Measurements from ENCODE around the gene HEPACAM. TPM values are rescaled to one million over a fixed set of nuclear protein-coding genes. Genes with fewer than 3 reads are reported as not detected.

HEPACAM gene
- total RNA-seq, 6 experiments from 2014 or later = 0.30 to 30.8 (median 2.3) TPM

DNA sequence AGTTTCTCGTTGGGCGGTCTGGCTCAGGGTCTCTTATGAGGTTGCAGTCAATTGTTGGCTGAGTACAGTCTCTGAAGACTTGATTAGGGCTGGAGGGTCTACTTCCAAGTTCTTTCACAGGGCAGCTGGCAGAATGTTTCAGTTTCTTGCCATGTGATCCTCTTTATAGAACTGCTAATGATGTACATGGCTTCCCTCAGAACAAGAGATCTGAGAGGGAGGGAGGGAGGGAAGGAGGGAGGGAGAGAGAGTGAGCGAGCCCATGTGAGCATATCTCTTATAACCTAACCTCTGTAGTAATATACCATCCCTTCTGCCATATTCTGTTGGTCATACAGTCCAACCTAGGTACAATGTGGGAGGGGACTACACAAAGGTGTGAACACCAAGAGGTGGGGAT, 15.5 kb upstream of the HEPACAM start:
- Histone ChIP-seq H3K27ac (no peak overlapping the region), H3K27me3 (no peaks in the 10 kb centered on the region), H3K4me3 (no peak overlapping the region), H3K4me1 (peaks cover 0 to 11% (median 0%) of the 10 kb centered on the region in 4 donors), H3K36me3 (no peaks in the 10 kb centered on the region), H3K9me3 (no peaks in the 10 kb centered on the region)
- 79% methylated on average over 3 of the region's 3 CpGs for WGBS (ENCODE audit: insufficient coverage, low coverage, low lambda C conversion rate, missing lambda C conversion rate)
- DNase-seq (no peak), ATAC-seq (no peak)
- no peak for TF ChIP-seq POLR2A (IDR thresholded peaks at IDR 0.05)
- intact Hi-C loops (cut with DNase I) = no loop called here

DNA sequence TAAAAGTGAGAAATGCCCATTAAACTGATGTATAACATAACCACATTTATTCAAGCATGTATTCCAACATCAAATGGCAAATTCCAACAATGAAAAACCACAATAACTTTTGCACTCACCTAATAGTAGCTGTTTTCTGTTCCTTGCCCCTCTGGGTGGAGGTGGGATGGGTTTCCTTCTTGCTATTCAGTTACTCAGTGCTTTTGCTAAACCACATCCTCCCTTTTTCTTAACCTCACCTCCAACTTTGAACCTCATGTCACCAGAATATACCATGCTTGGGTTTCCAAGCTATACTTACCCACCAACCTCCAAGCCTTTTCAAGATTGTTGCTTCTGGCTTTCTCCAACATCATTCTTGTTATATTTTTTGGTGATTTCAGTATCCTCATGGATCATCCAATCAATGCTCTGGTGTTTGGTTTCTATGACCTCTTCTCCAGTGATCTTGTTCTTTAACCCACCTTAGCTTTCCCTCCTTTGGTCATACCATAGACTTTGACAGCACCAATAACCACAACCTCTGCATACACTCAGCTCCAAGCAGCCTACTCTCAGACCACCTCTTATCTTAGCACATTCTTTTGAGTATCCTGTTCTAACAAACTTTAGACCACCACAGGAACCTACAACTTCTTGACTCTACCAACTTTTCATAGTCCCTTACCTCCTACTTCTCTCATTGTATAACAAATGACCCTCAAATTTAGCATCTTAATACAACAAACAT, 14.9 kb upstream of the HEPACAM start:
- Histone ChIP-seq H3K27me3 (no peaks in the 10 kb centered on the region), H3K27ac (no peak overlapping the region), H3K4me3 (no peak overlapping the region), H3K36me3 (no peaks in the 10 kb centered on the region), H3K4me1 (peaks cover 0 to 11% (median 0%) of the 10 kb centered on the region in 4 donors), H3K9me3 (no peaks in the 10 kb centered on the region)
- no peak for DNase-seq
- intact Hi-C loops (cut with DNase I) = no loop called here
- no peak for ATAC-seq
- no peak for TF ChIP-seq POLR2A (IDR thresholded peaks at IDR 0.05)
- TF ChIP-seq, protein P1, sequence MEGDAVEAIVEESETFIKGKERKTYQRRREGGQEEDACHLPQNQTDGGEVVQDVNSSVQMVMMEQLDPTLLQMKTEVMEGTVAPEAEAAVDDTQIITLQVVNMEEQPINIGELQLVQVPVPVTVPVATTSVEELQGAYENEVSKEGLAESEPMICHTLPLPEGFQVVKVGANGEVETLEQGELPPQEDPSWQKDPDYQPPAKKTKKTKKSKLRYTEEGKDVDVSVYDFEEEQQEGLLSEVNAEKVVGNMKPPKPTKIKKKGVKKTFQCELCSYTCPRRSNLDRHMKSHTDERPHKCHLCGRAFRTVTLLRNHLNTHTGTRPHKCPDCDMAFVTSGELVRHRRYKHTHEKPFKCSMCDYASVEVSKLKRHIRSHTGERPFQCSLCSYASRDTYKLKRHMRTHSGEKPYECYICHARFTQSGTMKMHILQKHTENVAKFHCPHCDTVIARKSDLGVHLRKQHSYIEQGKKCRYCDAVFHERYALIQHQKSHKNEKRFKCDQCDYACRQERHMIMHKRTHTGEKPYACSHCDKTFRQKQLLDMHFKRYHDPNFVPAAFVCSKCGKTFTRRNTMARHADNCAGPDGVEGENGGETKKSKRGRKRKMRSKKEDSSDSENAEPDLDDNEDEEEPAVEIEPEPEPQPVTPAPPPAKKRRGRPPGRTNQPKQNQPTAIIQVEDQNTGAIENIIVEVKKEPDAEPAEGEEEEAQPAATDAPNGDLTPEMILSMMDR (IDR thresholded peaks at IDR 0.05) = no peak

DNA sequence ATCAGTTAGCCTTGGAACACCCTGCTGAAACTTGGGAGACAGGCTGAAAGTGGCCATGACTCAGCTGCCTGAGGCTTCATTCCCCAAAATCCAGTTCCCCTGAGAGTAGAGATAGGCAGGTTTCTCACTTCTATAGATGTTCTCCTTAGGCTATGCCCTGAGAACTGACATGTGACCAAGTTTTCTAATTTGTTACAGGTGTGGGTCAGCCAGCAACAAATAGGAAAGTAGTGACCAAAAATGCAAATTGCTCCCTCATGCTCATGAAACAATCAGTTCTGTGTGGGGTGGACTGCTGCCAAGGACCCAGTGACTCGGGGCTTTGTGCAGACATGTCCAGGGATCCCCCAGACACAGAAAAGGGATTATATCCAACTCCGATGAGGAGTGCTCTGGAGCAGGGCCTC, 10.9 kb upstream of the HEPACAM start:
- intact Hi-C loops (cut with DNase I) = no loop called here

DNA sequence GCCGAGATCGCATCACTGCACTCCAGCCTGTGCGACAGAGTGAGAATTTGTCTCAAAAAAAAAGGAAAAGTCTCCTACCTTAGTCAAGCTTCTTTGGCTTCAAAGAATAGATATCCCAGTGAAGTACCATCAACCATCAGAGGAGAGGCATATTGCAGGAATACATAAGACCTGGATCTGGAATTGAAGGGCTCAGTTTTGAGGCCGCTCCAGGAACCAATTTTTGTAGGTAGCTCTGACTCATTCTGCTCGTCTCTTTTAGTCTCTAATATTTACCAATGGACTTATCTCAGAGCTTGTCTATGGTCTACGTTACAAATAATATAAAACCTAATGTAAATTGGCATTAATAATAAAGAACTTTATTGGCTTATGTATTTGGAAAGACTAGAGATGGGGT, 10.0 kb upstream of the HEPACAM start:
- Histone ChIP-seq H3K4me3 (no peak overlapping the region), H3K9me3 (no peaks in the 10 kb centered on the region), H3K27me3 (no peaks in the 10 kb centered on the region), H3K4me1 (peaks cover 0 to 4% (median 0%) of the 10 kb centered on the region in 4 donors), H3K36me3 (no peaks in the 10 kb centered on the region), H3K27ac (no peak overlapping the region)
- DNase-seq (no peak), ATAC-seq (no peak)
- intact Hi-C loops (cut with DNase I) = no loop called here
- WGBS (ENCODE audit: insufficient coverage, low coverage, low lambda C conversion rate, missing lambda C conversion rate) = 70% methylated on average over 4 of the region's 6 CpGs
- TF ChIP-seq, protein P1 (IDR thresholded peaks at IDR 0.05) = no peak
- no peak for TF ChIP-seq POLR2A (IDR thresholded peaks at IDR 0.05)

More for the DNA sequence above, 10.9 kb upstream of the HEPACAM start:
- no peak for TF ChIP-seq POLR2A (IDR thresholded peaks at IDR 0.05)
- TF ChIP-seq, protein P1 (IDR thresholded peaks at IDR 0.05) = no peak
- 75% methylated on average over 2 of the region's 2 CpGs for WGBS (ENCODE audit: insufficient coverage, low coverage, low lambda C conversion rate, missing lambda C conversion rate)
- ATAC-seq = no peak
- peaks cover 0 to 4% (median 0%) of the 10 kb centered on the region in 4 donors for H3K4me1 ChIP-seq
- no peaks in the 10 kb centered on the region for H3K27me3 ChIP-seq
- H3K27ac ChIP-seq = no peak overlapping the region
- H3K36me3 ChIP-seq = no peaks in the 10 kb centered on the region
- H3K4me3 ChIP-seq = no peak overlapping the region
- DNase-seq = no peak
- no peaks in the 10 kb centered on the region for H3K9me3 ChIP-seq

DNA sequence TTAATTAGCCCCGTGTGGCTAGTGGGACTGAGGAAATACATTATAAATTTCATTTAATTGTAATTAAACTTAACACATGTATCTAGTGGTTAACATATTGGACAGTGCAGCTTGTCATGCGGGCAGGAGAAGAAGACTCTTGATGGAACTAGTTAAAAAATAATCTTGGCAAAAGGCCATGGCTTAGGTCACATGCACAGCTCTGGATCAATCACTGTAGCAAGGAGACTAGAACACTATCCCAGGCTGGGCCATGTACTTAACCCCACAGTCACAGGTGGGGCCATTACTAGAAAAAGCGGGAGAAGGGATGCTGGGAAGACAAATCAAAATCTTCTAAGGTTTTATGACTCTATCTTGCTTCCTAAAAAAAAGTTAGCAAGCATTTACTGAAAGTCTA, 8.7 kb upstream of the HEPACAM start:
- no peak overlapping the region for H3K27ac ChIP-seq
- ATAC-seq (peak in 3 of 4 donors; percentile 67 to 83 (median 69)), DNase-seq (no peak)
- intact Hi-C loops (cut with DNase I) = no loop called here
- H3K4me3 ChIP-seq = no peak overlapping the region
- no peaks in the 10 kb centered on the region for H3K27me3 ChIP-seq
- H3K36me3 ChIP-seq = no peaks in the 10 kb centered on the region
- WGBS (ENCODE audit: insufficient coverage, low coverage, low lambda C conversion rate, missing lambda C conversion rate) = 31% methylated on average over 3 of the region's 3 CpGs
- H3K9me3 ChIP-seq = no peaks in the 10 kb centered on the region
- no peak for TF ChIP-seq POLR2A (IDR thresholded peaks at IDR 0.05)
- TF ChIP-seq, protein P1 (IDR thresholded peaks at IDR 0.05) = no peak
- peaks cover 0 to 4% (median 0%) of the 10 kb centered on the region in 4 donors for H3K4me1 ChIP-seq

Data from right lobe of liver (tissue), 6 donors.